Activated T-helper 1 cell treated with anti-CD3 and anti-CD28 coated beads, Interleukin-12 subunit alpha, Interleukin-12 subunit beta, Interleukin-2, Interleukin-4 antibody, amounts not matched to agents 30 ng/mL and 10 ng/mL and 1 ng/mL, durations not matched to agents 14 hours and 24 hours and 36 hours (primary cell): ENCODE measurements around the gene GLYATL1. TPM values are rescaled to one million over a fixed set of nuclear protein-coding genes. Genes with fewer than 3 reads are reported as not detected.

ENCODE experiments used
- DNase-seq: peaks from one replicate; pipeline ENCODE4 v3.0.0; 2021; ENCODE audit warnings: low spot score
- H3K27ac Mint-ChIP-seq: one replicate; pipeline ENCODE4 v1.8.0; 2021; ENCODE audit warnings: mild to moderate bottlenecking, mixed read lengths
- H3K27me3 Mint-ChIP-seq: one replicate; pipeline ENCODE4 v1.8.0; 2022; ENCODE audit warnings: mild to moderate bottlenecking, moderate library complexity, mixed read lengths; ENCODE audit not compliant: insufficient read depth
- H3K36me3 Mint-ChIP-seq: one replicate; pipeline ENCODE4 v1.8.0; 2021; ENCODE audit warnings: low read depth, mixed read lengths
- H3K4me1 Mint-ChIP-seq: one replicate; pipeline ENCODE4 v1.8.0; 2021; ENCODE audit warnings: low read depth, mixed read lengths
- H3K4me3 Mint-ChIP-seq: one replicate; pipeline ENCODE4 v1.8.0; 2021; ENCODE audit warnings: mild to moderate bottlenecking, moderate library complexity, mixed read lengths
- H3K9me3 Mint-ChIP-seq: one replicate; pipeline ENCODE4 v1.8.0; 2021; ENCODE audit warnings: mixed read lengths
- intact Hi-C: fragments of 100-400 bp; cut with micrococcal nuclease; formaldehyde crosslinking; loops from one replicate; pipeline ENCODE4 v1.15.1; 2024
- total RNA-seq: library from RNA; stranded (reverse); gene quantifications from 2 replicates; pipeline ENCODE4 v1.2.3, GENCODE V29; 2022

The GLYATL1 gene
- total RNA-seq, 1 donor from 2014 or later, result not detected

DNA sequence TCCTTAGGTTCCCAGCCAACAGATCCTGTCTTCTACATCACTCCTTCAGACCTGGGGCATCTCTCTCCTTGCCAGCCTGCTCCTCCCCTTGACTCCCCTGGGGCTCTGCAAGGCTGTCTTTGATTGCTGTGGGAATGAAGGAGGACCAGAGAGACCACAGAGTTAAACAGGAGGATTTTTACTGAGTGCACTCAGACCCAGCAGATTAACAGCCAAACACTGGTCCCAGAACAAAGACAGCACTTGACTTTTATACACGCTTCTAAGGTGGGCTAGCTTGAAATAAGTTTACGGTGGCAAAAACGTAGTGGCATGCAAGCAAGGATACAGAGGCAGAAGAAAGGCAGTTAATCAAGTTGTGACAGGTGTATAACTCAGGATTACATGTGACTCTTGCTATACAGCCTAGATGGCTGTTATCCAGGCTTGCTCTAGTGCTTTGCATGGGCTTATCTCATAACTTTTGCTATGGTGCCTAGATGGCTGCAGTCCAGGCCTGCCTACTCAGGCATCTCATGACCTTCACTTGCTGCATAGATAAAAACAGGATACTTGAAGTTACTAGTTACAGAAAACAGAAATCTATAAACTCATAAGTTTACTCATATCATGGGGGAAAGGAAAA is 22.0 kb upstream of the GLYATL1 start:
- Mint-ChIP-seq H3K4me3 (no peak overlapping the region), H3K27ac (no peak overlapping the region), H3K9me3 (peaks cover 6% of the 10 kb centered on the region), H3K4me1 (no peaks in the 10 kb centered on the region), H3K27me3 (peaks cover 7% of the 10 kb centered on the region), H3K36me3 (no peaks in the 10 kb centered on the region)
- intact Hi-C loops, result no loop called here
- no peak for DNase-seq

DNA sequence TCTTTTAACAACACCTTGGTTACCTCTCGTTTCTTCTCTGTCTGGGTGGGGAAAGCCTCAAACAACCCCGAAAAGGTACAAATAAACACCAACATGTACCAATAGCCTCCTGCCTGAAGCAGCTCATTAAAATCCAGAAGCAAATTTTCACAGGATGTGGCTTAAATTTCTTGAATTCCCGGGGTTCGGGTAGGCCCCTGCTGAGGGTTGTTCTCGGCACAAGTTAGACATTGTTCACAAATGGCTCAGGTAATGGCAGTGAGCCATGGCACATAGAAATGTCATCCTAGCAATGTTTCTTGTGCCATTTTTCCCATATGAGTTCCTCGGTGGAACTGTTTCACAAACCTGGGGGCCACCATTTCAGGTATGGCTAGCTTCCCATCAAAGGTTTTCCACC is 19.7 kb upstream of the GLYATL1 start:
- Mint-ChIP-seq H3K4me3 (no peak overlapping the region), H3K4me1 (peaks cover 16% of the 10 kb centered on the region), H3K27ac (no peak overlapping the region), H3K9me3 (peaks cover 6% of the 10 kb centered on the region), H3K27me3 (peaks cover 4% of the 10 kb centered on the region), H3K36me3 (no peaks in the 10 kb centered on the region)
- DNase-seq, result no peak
- intact Hi-C loops, result no loop called here

GRCh38 chr11:58919980-58920379 is 19.3 kb upstream of the GLYATL1 start:
- no peaks in the 10 kb centered on the region for H3K36me3 Mint-ChIP-seq
- H3K4me1 Mint-ChIP-seq, result peaks cover 16% of the 10 kb centered on the region
- H3K9me3 Mint-ChIP-seq, result peaks cover 6% of the 10 kb centered on the region
- H3K27ac Mint-ChIP-seq, result no peak overlapping the region
- DNase-seq, result no peak
- no peak overlapping the region for H3K4me3 Mint-ChIP-seq
- H3K27me3 Mint-ChIP-seq, result peaks cover 3% of the 10 kb centered on the region
- intact Hi-C loops, result no loop called here

GRCh38 chr11:58921778-58922390 is 17.4 kb upstream of the GLYATL1 start:
- intact Hi-C loops, result no loop called here

DNA sequence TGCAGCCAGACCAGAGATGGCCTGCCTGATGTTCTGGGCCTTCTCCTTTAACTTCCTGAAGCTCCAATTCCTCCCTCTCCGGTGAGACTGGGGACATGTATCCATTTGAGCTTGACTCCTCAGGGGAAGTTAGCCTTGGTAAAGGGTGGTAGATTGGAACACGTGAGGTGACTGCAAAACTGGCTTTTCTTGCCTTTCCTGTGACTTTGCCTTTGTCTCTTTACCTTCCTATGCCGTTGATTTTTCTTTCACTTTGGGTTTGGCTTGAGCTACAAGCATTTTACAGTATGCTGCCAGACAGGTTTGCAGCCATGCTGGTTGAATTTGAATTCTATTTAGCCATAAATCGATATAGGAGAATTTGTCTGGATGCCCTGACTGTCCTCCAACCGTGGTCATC is 16.8 kb upstream of the GLYATL1 start:
- no peak for DNase-seq
- Mint-ChIP-seq H3K4me3 (no peak overlapping the region), H3K27me3 (peaks cover 5% of the 10 kb centered on the region), H3K9me3 (peaks cover under 1% of the 10 kb centered on the region), H3K4me1 (peaks cover 16% of the 10 kb centered on the region), H3K27ac (no peak overlapping the region), H3K36me3 (no peaks in the 10 kb centered on the region)
- intact Hi-C loops, result no loop called here

More at GRCh38 chr11:58921778-58922390, 17.4 kb upstream of the GLYATL1 start:
- Mint-ChIP-seq H3K9me3 (peaks cover 6% of the 10 kb centered on the region), H3K27me3 (peaks cover 3% of the 10 kb centered on the region), H3K4me1 (peaks cover 16% of the 10 kb centered on the region), H3K36me3 (no peaks in the 10 kb centered on the region), H3K27ac (no peak overlapping the region), H3K4me3 (no peak overlapping the region)
- DNase-seq, result no peak

- Mint-ChIP-seq H3K4me1 (peaks cover 16% of the 10 kb centered on the region), H3K27ac (no peak overlapping the region), H3K4me3 (peak overlapping the region; percentile 28), H3K9me3 (no peaks in the 10 kb centered on the region), H3K27me3 (peaks cover 6% of the 10 kb centered on the region), H3K36me3 (no peaks in the 10 kb centered on the region)
- peak; percentile 3 for DNase-seq
- intact Hi-C loops, result no loop called here
Measured at GRCh38 chr11:58923300-58923788, 15.9 kb upstream of the GLYATL1 start.

- no peak for DNase-seq
- intact Hi-C loops, result no loop called here
- no peaks in the 10 kb centered on the region for H3K36me3 Mint-ChIP-seq
- no peak overlapping the region for H3K27ac Mint-ChIP-seq
- H3K27me3 Mint-ChIP-seq, result peaks cover 6% of the 10 kb centered on the region
- H3K4me3 Mint-ChIP-seq, result no peak overlapping the region
- H3K9me3 Mint-ChIP-seq, result no peaks in the 10 kb centered on the region
- peaks cover 16% of the 10 kb centered on the region for H3K4me1 Mint-ChIP-seq
Measured at GRCh38 chr11:58924230-58924629, 15.1 kb upstream of the GLYATL1 start.

- H3K27ac Mint-ChIP-seq, result no peak overlapping the region
- H3K4me1 Mint-ChIP-seq, result peaks cover 16% of the 10 kb centered on the region
- H3K27me3 Mint-ChIP-seq, result peaks cover 6% of the 10 kb centered on the region
- no peak overlapping the region for H3K4me3 Mint-ChIP-seq
- intact Hi-C loops, result no loop called here
- no peaks in the 10 kb centered on the region for H3K9me3 Mint-ChIP-seq
- no peak for DNase-seq
- no peaks in the 10 kb centered on the region for H3K36me3 Mint-ChIP-seq
Measured at GRCh38 chr11:58926251-58926650, 13.0 kb upstream of the GLYATL1 start.

GRCh38 chr11:58926695-58927094 is 12.6 kb upstream of the GLYATL1 start:
- no peaks in the 10 kb centered on the region for H3K9me3 Mint-ChIP-seq
- no peak overlapping the region for H3K4me3 Mint-ChIP-seq
- DNase-seq, result no peak
- peaks cover 6% of the 10 kb centered on the region for H3K27me3 Mint-ChIP-seq
- intact Hi-C loops, result no loop called here
- H3K27ac Mint-ChIP-seq, result no peak overlapping the region
- H3K36me3 Mint-ChIP-seq, result no peaks in the 10 kb centered on the region
- peaks cover 16% of the 10 kb centered on the region for H3K4me1 Mint-ChIP-seq

GRCh38 chr11:58927393-58928106 is 11.7 kb upstream of the GLYATL1 start:
- H3K4me3 Mint-ChIP-seq, result no peak overlapping the region
- no peak for DNase-seq
- H3K36me3 Mint-ChIP-seq, result no peaks in the 10 kb centered on the region
- no peak overlapping the region for H3K27ac Mint-ChIP-seq
- H3K4me1 Mint-ChIP-seq, result peaks cover 15% of the 10 kb centered on the region
- intact Hi-C loops, result no loop called here
- H3K27me3 Mint-ChIP-seq, result peaks cover 6% of the 10 kb centered on the region
- no peaks in the 10 kb centered on the region for H3K9me3 Mint-ChIP-seq

DNA sequence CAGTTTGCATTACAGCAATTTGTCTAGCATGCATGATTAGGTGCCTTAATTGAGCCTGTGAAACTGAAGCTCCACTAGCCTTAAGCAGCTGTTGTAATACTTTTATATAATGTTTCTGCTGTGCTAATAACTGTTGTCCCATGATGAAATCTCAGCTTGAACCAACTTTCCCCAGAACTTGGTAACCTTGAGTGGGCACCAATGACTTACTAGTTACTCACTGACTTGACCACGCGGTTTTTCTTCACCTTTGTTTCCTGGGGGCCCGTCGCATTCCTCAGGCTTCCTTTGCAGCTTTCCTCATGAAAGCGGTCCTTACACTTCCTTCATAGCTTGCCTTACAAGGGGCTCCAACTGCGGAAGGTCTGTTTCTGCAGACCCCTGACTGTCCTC is 11.2 kb upstream of the GLYATL1 start:
- H3K9me3 Mint-ChIP-seq, result no peaks in the 10 kb centered on the region
- no peak overlapping the region for H3K27ac Mint-ChIP-seq
- intact Hi-C loops, result no loop called here
- peaks cover 9% of the 10 kb centered on the region for H3K4me1 Mint-ChIP-seq
- no peak overlapping the region for H3K4me3 Mint-ChIP-seq
- no peak for DNase-seq
- peaks cover 6% of the 10 kb centered on the region for H3K27me3 Mint-ChIP-seq
- no peaks in the 10 kb centered on the region for H3K36me3 Mint-ChIP-seq

GRCh38 chr11:58928691-58929090 is 10.6 kb upstream of the GLYATL1 start:
- intact Hi-C loops, result no loop called here
- Mint-ChIP-seq H3K27ac (no peak overlapping the region), H3K36me3 (no peaks in the 10 kb centered on the region)

DNA sequence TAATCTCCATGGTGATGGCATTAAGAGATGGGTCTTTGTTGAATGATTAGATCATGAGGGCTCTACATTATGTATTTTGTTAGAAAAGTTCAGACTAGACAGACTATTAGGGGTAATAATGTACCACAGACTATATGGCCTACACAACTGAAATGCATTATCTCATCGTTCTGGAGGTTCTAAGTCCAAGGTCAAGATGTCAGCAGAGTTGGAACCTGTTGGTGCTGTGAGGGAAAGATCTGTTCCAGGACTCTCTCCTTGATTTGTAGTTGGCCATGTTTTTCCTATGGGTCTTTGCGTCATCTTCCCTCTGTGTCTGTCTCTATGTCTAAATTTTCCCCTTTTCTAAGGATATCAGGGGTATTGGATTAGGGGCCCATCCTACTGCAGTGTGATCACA is 8.4 kb upstream of the GLYATL1 start:
- DNase-seq, result no peak
- no peaks in the 10 kb centered on the region for H3K4me1 Mint-ChIP-seq
- H3K27me3 Mint-ChIP-seq, result peaks cover 3% of the 10 kb centered on the region
- no peak overlapping the region for H3K27ac Mint-ChIP-seq
- H3K4me3 Mint-ChIP-seq, result no peak overlapping the region
- H3K9me3 Mint-ChIP-seq, result no peaks in the 10 kb centered on the region
- no peaks in the 10 kb centered on the region for H3K36me3 Mint-ChIP-seq
- intact Hi-C loops, result no loop called here

More at GRCh38 chr11:58928691-58929090, 10.6 kb upstream of the GLYATL1 start:
- Mint-ChIP-seq H3K4me3 (no peak overlapping the region), H3K27me3 (peaks cover 6% of the 10 kb centered on the region), H3K9me3 (no peaks in the 10 kb centered on the region), H3K4me1 (peaks cover 3% of the 10 kb centered on the region)
- DNase-seq, result no peak
